ENCODE measurements around the gene SLF2.

The SLF2 gene

DNA sequence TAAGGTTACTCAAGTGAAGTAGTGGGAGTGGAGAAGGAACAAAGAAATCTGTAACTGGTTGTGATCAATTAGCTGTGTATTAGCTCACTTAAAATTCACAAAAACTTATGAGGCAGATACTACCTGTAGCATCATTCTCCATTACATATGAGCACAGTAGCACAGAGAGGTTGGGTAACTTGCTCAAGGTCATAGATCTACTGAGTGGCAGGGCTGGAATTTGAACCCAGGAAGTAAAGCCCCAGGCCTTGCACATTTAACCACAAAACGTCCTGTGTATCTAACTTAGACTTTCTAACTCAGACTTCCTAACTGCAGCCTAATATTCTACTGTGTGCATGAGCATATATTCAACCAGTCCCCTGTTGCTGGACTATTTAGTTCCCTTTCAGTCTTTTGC, 5.6 kb upstream of the SLF2 start:
- no peak for ATAC-seq
- TF ChIP-seq PATZ1 (CRISPR knock-in tag; IDR thresholded peaks at IDR 0.05; ENCODE audit: borderline replicate concordance) (no peak), OSR1 (CRISPR knock-in tag; IDR thresholded peaks at IDR 0.05) (no peak)

- TF ChIP-seq CSRNP3 (CRISPR knock-in tag; IDR thresholded peaks at IDR 0.05) (no peak), ZNF565 (CRISPR knock-in tag; conservative IDR thresholded peaks at IDR 0.05; ENCODE audit: low read depth) (no peak), ARNTL (CRISPR knock-in tag; IDR thresholded peaks at IDR 0.05; ENCODE audit: borderline replicate concordance, low read depth) (no peak), CREB5 (CRISPR knock-in tag; IDR thresholded peaks at IDR 0.05; ENCODE audit: low read depth) (no peak)
- ATAC-seq = no peak
Observed at GRCh38 chr10:100907773-100908363, 4.9 kb upstream of the SLF2 start.

DNA sequence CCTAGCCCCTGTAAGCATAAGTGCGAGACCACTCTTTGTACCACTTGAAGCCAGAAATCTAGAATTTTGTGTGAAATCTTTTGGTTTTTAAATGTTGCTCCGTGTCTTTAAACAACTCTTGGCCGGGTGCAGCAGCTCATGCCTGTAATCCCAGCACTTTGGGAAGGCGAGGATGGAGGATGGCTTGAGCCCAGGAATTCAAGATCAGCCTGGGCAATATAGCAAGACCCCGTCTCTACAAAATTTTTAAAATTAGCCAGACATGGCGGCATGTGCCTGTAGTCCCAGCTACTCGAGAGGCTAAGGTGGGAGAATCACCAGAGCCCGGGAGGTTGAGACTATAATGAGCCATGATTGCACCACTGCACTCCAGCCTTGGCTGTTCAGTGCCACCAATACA, 4.4 kb upstream of the SLF2 start:
- no peak for ATAC-seq
- TF ChIP-seq ZFP3 (CRISPR knock-in tag; IDR thresholded peaks at IDR 0.05) (no peak), PPARA (CRISPR knock-in tag; IDR thresholded peaks at IDR 0.05; ENCODE audit: borderline replicate concordance) (no peak), PATZ1 (CRISPR knock-in tag; IDR thresholded peaks at IDR 0.05; ENCODE audit: borderline replicate concordance) (no peak), TCF4 (CRISPR knock-in tag; IDR thresholded peaks at IDR 0.05; ENCODE audit: borderline replicate concordance) (no peak), CREB5 (CRISPR knock-in tag; IDR thresholded peaks at IDR 0.05; ENCODE audit: low read depth) (no peak), TOX (CRISPR knock-in tag; IDR thresholded peaks at IDR 0.05; ENCODE audit: borderline replicate concordance) (no peak), ARNTL (CRISPR knock-in tag; IDR thresholded peaks at IDR 0.05; ENCODE audit: borderline replicate concordance, low read depth) (no peak), CSDC2 (CRISPR knock-in tag; IDR thresholded peaks at IDR 0.05) (no peak), ZNF70 (CRISPR knock-in tag; IDR thresholded peaks at IDR 0.05) (no peak)
- TF ChIP-seq, protein P1, sequence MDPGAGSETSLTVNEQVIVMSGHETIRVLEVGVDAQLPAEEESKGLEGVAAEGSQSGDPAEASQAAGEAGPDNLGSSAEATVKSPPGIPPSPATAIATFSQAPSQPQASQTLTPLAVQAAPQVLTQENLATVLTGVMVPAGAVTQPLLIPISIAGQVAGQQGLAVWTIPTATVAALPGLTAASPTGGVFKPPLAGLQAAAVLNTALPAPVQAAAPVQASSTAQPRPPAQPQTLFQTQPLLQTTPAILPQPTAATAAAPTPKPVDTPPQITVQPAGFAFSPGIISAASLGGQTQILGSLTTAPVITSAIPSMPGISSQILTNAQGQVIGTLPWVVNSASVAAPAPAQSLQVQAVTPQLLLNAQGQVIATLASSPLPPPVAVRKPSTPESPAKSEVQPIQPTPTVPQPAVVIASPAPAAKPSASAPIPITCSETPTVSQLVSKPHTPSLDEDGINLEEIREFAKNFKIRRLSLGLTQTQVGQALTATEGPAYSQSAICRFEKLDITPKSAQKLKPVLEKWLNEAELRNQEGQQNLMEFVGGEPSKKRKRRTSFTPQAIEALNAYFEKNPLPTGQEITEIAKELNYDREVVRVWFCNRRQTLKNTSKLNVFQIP (CRISPR knock-in tag; IDR thresholded peaks at IDR 0.05; ENCODE audit: borderline replicate concordance, low read depth) = no peak

DNA sequence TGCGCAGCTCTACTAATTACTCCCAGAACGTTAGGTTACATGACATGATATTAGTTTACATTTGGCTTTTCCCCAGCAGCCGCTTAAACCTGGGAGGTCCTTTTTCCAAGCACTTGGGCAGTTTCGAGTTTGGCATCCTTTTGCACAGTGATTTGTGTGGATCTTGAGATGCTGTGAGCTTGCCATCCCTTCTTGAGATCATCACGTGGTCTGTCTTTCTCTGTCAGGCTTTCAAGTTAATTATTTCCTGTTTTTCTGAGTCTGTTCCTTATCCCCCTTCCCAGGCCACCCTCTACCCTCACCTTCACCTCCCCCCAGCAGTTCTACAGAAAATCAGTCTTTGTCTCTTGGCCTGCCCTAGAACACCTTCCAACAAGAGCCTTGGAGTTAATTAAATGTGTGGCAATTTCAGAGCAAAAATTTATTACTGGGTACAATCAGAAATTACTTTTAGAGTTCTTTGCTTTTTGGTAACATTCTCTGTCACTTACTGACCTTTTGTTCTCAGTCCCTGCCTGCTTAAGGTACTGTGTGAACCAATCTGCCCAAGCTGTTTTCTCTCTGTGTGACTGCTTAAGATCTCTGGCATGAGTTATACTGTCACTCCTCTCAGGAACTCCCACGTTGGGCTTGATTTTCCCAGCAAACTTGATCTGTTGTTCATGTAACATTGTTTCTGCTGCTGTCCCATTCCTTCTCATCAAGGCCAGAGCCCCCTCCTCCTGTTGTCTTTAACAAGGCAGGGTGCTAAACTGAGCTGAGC, 3.1 kb upstream of the SLF2 start:
- no peak for ATAC-seq
- TF ChIP-seq ZFP3 (CRISPR knock-in tag; IDR thresholded peaks at IDR 0.05) (no peak), CSDC2 (CRISPR knock-in tag; IDR thresholded peaks at IDR 0.05) (no peak), ZC3H10 (CRISPR knock-in tag; IDR thresholded peaks at IDR 0.05) (no peak), PATZ1 (CRISPR knock-in tag; IDR thresholded peaks at IDR 0.05; ENCODE audit: borderline replicate concordance) (no peak), RARB (CRISPR knock-in tag; IDR thresholded peaks at IDR 0.05) (no peak), ZNF70 (CRISPR knock-in tag; IDR thresholded peaks at IDR 0.05) (no peak), TSHZ2 (CRISPR knock-in tag; IDR thresholded peaks at IDR 0.05) (no peak), BACH2 (CRISPR knock-in tag; IDR thresholded peaks at IDR 0.05; ENCODE audit: borderline replicate concordance) (no peak), ISL1 (CRISPR knock-in tag; IDR thresholded peaks at IDR 0.05) (no peak), ESRRG (CRISPR knock-in tag; IDR thresholded peaks at IDR 0.05) (no peak), ZNF565 (CRISPR knock-in tag; conservative IDR thresholded peaks at IDR 0.05; ENCODE audit: low read depth) (no peak)
